Spleen (tissue), 7 donors: ENCODE measurements around the gene SCUBE2.
"Not testable (repeated sequence)": the region's sequence is repeated elsewhere in the genome, so short reads cannot be mapped to it uniquely, and the experiment has no call there.

ENCODE experiments used
- CTCF ChIP-seq, 11 experiments: fragments of 200-600 bp in 7 of 11; fragments of 450-650 bp in 4 of 11; sonication (generic) in 4 of 11; IDR thresholded peaks in 8 of 11; conservative IDR thresholded peaks in 3 of 11; 1 replicate in 7 of 11; 2 replicates in 4 of 11; pipeline versions ENCODE4 v1.4.0 to v1.8.0; 2016 to 2021; ENCODE audit warnings: antibody characterized with exemption in 11 of 11, inconsistent platforms in 4 of 11, mild to moderate bottlenecking in 1 of 11
- POLR2A ChIP-seq, 3 donors: fragments of 450-650 bp; IDR thresholded peaks; one replicate each; pipeline ENCODE4 v1.5.1; 2017; ENCODE audit warnings: antibody characterized with exemption in 3 of 3, mild to moderate bottlenecking in 1 of 3
- POLR2AphosphoS5 ChIP-seq, 3 donors: sonication (generic); formaldehyde crosslinking; IDR thresholded peaks; one replicate each; pipeline ENCODE4 v1.5.1; 2017; ENCODE audit warnings: antibody characterized with exemption in 3 of 3
- donor health status: DM: no; HTN: no; CAD: no; lungs with moderate emphysema.
- donor health status: DM: no; HTN: no; CAD: no.
- donor health status: DM: no; HTN: no; CAD: no.

GRCh38 chr11:9098455-9098854, 7.1 kb upstream of the SCUBE2 start:
- not testable (repeated sequence) for TF ChIP-seq POLR2A (IDR thresholded peaks at IDR 0.05); CTCF (IDR thresholded peaks at IDR 0.05 in 8 of 11, conservative IDR thresholded peaks at IDR 0.05 in 3 of 11); POLR2AphosphoS5 (IDR thresholded peaks at IDR 0.05)
